D721Med (cell line): ENCODE measurements around the gene FUT8.
"Not testable (repeated sequence)": the region's sequence is repeated elsewhere in the genome, so short reads cannot be mapped to it uniquely, and the experiment has no call there.

Experiments
- DNase-seq: peaks from one replicate; pipeline ENCODE4 v3.0.0; 2011; ENCODE audit warnings: low spot score; ENCODE audit not compliant: insufficient read length
- FAIRE-seq: peaks from 2 replicates; lab custom pipeline; 2011; peaks lifted over from hg19 to GRCh38; lab: Jason Lieb, UNC
- TF ChIP-seq, protein P1 (sequence below): IDR thresholded peaks from 2 replicates; pipeline ENCODE4 v1.5.1; 2012; ENCODE audit warnings: mild to moderate bottlenecking, control low read depth; ENCODE audit not compliant: insufficient read depth; ENCODE audit errors: missing control alignments

FUT8 gene

GRCh38 chr14:65703996-65704395, 291.5 kb downstream of the FUT8 start:
- DNase-seq (no peak), FAIRE-seq (no peak)
- TF ChIP-seq, protein P1, sequence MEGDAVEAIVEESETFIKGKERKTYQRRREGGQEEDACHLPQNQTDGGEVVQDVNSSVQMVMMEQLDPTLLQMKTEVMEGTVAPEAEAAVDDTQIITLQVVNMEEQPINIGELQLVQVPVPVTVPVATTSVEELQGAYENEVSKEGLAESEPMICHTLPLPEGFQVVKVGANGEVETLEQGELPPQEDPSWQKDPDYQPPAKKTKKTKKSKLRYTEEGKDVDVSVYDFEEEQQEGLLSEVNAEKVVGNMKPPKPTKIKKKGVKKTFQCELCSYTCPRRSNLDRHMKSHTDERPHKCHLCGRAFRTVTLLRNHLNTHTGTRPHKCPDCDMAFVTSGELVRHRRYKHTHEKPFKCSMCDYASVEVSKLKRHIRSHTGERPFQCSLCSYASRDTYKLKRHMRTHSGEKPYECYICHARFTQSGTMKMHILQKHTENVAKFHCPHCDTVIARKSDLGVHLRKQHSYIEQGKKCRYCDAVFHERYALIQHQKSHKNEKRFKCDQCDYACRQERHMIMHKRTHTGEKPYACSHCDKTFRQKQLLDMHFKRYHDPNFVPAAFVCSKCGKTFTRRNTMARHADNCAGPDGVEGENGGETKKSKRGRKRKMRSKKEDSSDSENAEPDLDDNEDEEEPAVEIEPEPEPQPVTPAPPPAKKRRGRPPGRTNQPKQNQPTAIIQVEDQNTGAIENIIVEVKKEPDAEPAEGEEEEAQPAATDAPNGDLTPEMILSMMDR, result no peak

DNA sequence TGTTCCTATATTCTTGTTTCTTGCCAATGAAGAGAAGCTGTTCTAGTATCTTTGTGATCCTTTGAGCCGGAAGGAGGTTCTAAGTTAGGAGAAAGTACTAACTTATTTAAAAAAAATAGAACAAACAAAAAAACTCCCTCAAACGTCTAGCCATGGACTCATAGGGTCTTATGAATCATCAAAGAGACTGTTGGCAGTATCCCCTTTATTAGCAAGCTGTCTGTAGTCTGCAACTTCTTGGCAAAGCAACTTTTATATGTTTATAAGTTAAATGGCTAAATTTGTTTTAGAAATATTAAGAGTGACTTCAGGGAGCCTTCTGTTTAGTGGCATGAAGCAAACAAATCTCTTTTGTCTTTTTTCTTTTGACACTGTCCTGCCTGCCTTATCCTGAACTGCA, 291.9 kb downstream of the FUT8 start:
- FAIRE-seq (no peak), DNase-seq (no peak)

GRCh38 chr14:65704850-65705249, 292.3 kb downstream of the FUT8 start:
- DNase-seq (no peak), FAIRE-seq (no peak)
- TF ChIP-seq, protein P1, result no peak

More for the DNA sequence above, 291.9 kb downstream of the FUT8 start:
- TF ChIP-seq, protein P1, result no peak

DNA sequence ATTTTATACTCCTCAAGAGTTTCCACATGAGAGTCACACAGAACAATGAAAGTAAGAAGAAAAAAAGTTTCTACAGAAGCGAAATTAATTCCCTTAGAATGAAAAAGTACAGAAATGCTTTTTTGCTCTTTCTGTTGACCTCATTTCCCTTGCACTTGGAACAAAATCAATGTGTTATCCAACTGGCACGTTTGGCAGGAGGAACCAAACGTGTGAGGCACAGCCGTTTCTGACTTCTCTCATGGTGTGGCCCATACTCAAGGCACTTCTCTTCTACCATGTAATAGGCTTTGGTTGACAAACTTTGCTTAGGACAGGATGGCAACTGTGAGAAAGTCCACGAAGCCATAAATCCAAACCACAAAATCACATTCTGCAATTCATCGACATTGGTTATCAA, 297.0 kb downstream of the FUT8 start:
- DNase-seq (no peak), FAIRE-seq (no peak)
- TF ChIP-seq, protein P1, result no peak

DNA sequence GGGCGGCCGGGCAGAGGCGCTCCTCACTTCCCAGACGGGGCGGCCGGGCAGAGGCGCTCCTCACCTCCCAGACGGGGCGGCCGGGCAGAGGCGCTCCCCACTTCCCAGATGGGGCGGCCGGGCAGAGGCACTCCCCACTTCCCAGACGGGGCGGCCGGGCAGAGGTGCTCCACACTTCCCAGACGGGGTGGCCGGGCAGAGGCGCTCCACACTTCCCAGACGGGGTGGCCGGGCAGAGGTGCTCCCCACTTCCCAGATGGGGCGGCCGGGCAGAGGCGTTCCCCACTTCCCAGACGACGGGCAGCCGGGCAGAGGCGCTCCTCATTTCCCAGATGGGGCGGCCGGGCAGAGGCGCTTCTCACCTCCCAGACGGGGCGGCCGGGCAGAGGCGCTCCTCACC, 304.3 kb downstream of the FUT8 start:
- not testable (repeated sequence) for FAIRE-seq, DNase-seq

DNA sequence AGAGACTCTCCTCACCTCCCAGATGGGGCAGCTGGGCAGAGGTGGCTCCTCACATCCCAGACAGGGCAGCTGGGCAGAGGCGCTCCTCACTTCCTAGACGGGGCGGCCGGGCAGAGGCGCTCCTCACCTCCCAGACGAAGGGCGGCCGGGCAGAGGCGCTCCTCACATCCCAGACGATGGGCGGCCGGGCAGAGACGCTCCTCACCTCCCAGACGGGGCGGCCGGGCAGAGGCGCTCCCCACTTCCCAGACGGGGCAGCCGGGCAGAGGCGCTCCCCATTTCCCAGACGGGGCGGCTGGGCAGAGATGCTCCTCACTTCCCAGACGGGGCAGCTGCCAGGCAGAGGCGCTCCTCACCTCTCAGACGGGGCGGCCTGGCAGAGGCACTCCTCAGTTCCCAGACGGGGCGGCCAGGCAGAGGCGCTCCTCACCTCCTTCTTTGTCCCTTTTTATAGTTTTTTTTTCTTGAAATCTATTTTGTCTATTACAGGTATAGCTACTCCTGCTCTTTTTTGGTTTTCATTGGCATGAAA, 304.9 kb downstream of the FUT8 start:
- not testable (repeated sequence) for FAIRE-seq, DNase-seq

- FAIRE-seq (no peak), DNase-seq (no peak)
- TF ChIP-seq, protein P1, result no peak
Measured at GRCh38 chr14:65718629-65719028, 306.1 kb downstream of the FUT8 start.

DNA sequence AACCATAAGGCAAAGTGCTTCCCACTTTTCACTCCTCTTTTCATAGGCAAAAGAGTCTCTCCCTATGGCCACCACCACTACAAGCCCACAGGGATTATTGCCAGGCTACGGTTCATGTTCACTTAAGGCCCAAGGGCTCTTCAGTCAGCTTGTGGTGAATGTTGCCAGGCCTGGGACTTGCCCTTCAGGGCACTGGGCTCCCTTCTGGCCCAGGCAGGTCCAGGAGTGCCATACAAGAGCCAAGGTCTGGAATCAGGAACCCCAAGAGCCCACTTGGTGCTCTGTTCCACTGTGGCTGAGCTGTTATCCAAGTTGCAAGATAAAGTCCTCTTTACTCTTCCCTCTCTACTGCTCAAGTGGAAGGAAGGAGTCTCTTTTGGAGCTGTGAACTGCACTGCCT, 307.6 kb downstream of the FUT8 start:
- FAIRE-seq, result no peak
- TF ChIP-seq, protein P1, result no peak
- no peak for DNase-seq
